HG02642 (cell line): ENCODE measurements around the gene SRCIN1.

Experiments
- ATAC-seq: cut with Tn5 transposase; IDR thresholded peaks from one replicate; pipeline ENCODE4 v1.9.1; 2021; ENCODE audit warnings: mild to moderate bottlenecking; ENCODE audit not compliant: unreplicated experiment, poor library complexity

The SRCIN1 gene

GRCh38 chr17:38617967-38618760, 12.4 kb upstream of the SRCIN1 start:
- no peak for ATAC-seq

- ATAC-seq, result no peak
Observed at GRCh38 chr17:38617074-38617860, 11.5 kb upstream of the SRCIN1 start.

- ATAC-seq, result no peak
Observed at GRCh38 chr17:38616361-38616760, 10.6 kb upstream of the SRCIN1 start.

- ATAC-seq, result no peak
Observed at GRCh38 chr17:38613981-38614779, 8.4 kb upstream of the SRCIN1 start.

GRCh38 chr17:38613525-38613980, 7.8 kb upstream of the SRCIN1 start:
- no peak for ATAC-seq

- no peak for ATAC-seq
Observed at GRCh38 chr17:38611872-38612376, 6.2 kb upstream of the SRCIN1 start.

GRCh38 chr17:38611070-38611786, 5.5 kb upstream of the SRCIN1 start:
- no peak for ATAC-seq

- no peak for ATAC-seq
Observed at GRCh38 chr17:38609280-38610031, 3.7 kb upstream of the SRCIN1 start.

GRCh38 chr17:38608648-38609047, 2.9 kb upstream of the SRCIN1 start:
- ATAC-seq, result no peak

- no peak for ATAC-seq
Observed at GRCh38 chr17:38606646-38607611, 1.2 kb upstream of the SRCIN1 start.

- ATAC-seq, result no peak
Observed at GRCh38 chr17:38605411-38605840, 326 bp downstream of the SRCIN1 start.

- no peak for ATAC-seq
Observed at GRCh38 chr17:38604479-38605403, 1.0 kb downstream of the SRCIN1 start.

GRCh38 chr17:38603786-38604478, 1.8 kb downstream of the SRCIN1 start:
- no peak for ATAC-seq

GRCh38 chr17:38602956-38603785, 2.6 kb downstream of the SRCIN1 start:
- ATAC-seq, result no peak

GRCh38 chr17:38602453-38602852, 3.3 kb downstream of the SRCIN1 start:
- ATAC-seq, result no peak
